Fibroblast of the aortic adventitia (primary cell): ENCODE results near the gene BRME1. TPM values are rescaled to one million over a fixed set of nuclear protein-coding genes. Genes with fewer than 3 reads are reported as not detected.
A peak's percentile ranks its signal among the peaks of the same experiment; 100 is the strongest.

Experiments used
- DNase-seq: peaks from one replicate; pipeline ENCODE4 v3.0.0-alpha.2; 2010; ENCODE audit warnings: low read depth
- H3K4me3 ChIP-seq: 2 replicates; pipeline ENCODE4 v1.5.1; 2011; ENCODE audit warnings: low read depth, mild to moderate bottlenecking, control low read depth, low read length, moderate library complexity
- CTCF ChIP-seq: IDR thresholded peaks from 2 replicates; pipeline ENCODE4 v1.5.1; 2011; ENCODE audit warnings: mild to moderate bottlenecking, low read length, control low read depth, inconsistent platforms; ENCODE audit not compliant: insufficient read depth
- total RNA-seq: library from RNA; depleted of rRNA; stranded (reverse); fragments of >200 nt; gene quantifications from 2 replicates; pipeline ENCODE4 v1.2.3, GENCODE V29; 2012; ENCODE audit warnings: low replicate concordance

The BRME1 gene
- total RNA-seq, 1 donor: 1.8 TPM

GRCh38 chr19:13882836-13883235 lies 23.1 kb downstream of the BRME1 start:
- no peak for DNase-seq
- no peak for TF ChIP-seq CTCF

GRCh38 chr19:13882419-13882795 lies 23.5 kb downstream of the BRME1 start:
- DNase-seq: no peak
- TF ChIP-seq CTCF: no peak
- no peak overlapping the region for H3K4me3 ChIP-seq

More at GRCh38 chr19:13882836-13883235, 23.1 kb downstream of the BRME1 start:
- no peak overlapping the region for H3K4me3 ChIP-seq

GRCh38 chr19:13881692-13882418 lies 24.1 kb downstream of the BRME1 start:
- DNase-seq: peak; percentile 23
- H3K4me3 ChIP-seq: no peak overlapping the region
- TF ChIP-seq CTCF: no peak

GRCh38 chr19:13881251-13881691 lies 24.6 kb downstream of the BRME1 start:
- no peak overlapping the region for H3K4me3 ChIP-seq
- TF ChIP-seq CTCF: no peak
- no peak for DNase-seq

GRCh38 chr19:13880059-13881043 lies 25.6 kb downstream of the BRME1 start:
- TF ChIP-seq CTCF: peak; percentile 89
- DNase-seq: peak; percentile 96
- H3K4me3 ChIP-seq: peak overlapping the region; percentile 47

GRCh38 chr19:13877303-13877702 lies 28.6 kb downstream of the BRME1 start:
- DNase-seq: no peak
- no peak overlapping the region for H3K4me3 ChIP-seq
- no peak for TF ChIP-seq CTCF
